ENCODE measurements around the gene TMEM151B.
A peak's percentile ranks its signal among the peaks of the same experiment; 100 is the strongest.

TMEM151B gene

DNA sequence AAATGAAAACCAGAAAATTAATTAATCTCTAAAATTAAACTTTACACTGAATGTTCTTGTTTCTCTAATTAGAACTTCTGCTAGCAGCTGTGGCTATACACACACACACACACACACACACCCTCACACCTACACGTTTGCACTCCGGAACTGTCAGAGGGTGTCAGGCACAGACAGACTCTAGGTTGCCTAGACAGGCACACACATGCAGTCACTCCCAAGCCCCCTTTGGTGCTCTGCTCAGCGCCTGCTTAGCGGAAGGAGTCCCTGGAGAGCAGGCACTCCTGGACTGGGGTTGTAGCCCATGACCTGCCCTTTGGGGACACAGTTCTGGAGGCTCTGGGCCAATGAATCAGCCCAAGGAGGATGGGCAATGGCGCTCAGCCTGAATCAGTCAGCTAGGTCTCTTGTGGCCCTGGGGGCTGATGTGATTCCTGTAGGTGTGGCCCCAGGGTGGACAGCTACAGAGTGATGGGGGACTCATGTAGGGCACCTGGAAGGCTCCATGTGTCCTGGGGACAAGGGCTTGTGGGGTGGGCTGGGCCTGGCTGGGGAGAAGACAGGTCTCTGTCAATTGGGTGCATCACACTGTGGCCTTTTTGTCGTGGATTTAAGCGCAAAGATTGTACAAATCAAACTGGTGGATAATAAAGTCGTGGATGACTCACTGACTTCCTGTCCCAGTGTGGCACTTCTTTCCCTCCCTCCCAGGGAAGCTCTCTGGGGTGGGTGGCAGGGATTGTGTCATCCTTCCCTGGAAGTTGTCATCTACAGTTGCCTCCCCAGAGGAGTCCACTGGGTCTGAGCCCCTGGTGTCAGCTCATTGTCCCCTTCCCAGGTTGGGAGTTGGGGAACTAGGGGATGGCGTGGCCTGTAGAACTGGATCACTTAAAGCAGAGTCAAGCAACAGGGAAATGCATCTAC lies 8.8 kb downstream of the TMEM151B start:
- no peak for DNase-seq (ENCODE audit: low read depth, low spot score)

DNA sequence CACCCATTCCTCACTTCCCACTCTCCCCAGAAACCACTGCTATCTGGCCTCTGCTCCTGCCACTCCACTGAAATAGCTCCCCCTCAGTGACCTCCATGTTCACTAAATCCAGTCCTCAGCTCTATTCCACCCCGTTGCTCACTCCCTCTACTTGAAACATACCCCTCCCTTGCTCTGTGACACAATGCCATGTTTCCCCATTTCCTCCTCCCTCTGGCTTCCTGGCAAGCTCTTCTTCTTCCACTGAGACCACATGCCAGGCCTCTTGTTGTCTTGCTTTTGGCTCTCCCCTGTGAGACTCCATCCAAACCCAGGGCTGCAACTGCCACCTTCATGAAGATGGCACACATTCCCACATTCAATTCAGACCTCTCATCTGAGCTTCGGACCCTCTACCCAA lies 13.9 kb downstream of the TMEM151B start:
- no peak for DNase-seq (ENCODE audit: low read depth, low spot score)

GRCh38 chr6:44284867-44285266 lies 14.6 kb downstream of the TMEM151B start:
- no peak for DNase-seq (ENCODE audit: low read depth, low spot score)

GRCh38 chr6:44285552-44286284 lies 15.5 kb downstream of the TMEM151B start:
- peak; percentile 16 for DNase-seq (ENCODE audit: low read depth, low spot score)

DNA sequence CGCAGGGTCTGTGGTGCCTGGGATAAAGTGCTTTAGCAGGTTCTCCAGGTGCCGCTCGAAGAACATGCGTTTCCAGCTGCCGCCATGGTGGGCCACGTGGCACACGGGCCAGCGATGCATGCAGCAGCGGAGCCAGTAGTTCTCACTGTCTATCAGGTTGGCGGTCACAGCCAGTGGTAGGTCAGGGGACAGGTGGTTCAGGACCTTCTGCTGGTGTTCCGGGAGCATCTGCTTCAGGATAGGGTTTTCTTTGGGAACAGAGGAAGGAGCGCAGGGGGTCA lies 16.0 kb downstream of the TMEM151B start:
- no peak for DNase-seq (ENCODE audit: low read depth, low spot score)

DNA sequence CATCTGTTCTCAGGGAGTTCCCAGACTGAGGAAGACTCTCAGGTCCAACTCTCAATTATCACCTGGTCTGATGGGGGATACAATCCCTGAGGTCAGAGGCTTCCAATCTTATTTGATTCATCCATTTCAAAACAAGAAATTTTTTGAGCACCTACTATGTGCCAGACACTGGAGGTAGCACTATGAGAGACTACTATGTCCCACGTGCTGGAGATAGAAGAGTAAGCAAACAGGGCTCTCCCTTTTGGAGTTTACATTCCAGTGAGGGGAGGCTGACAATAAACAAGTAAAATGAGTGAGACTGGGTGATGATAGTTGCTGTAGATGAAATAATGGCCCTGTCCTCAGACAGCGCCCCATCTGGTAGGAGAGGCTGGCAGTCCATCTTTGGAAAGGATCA lies 16.5 kb downstream of the TMEM151B start:
- no peak for DNase-seq (ENCODE audit: low read depth, low spot score)

DNA sequence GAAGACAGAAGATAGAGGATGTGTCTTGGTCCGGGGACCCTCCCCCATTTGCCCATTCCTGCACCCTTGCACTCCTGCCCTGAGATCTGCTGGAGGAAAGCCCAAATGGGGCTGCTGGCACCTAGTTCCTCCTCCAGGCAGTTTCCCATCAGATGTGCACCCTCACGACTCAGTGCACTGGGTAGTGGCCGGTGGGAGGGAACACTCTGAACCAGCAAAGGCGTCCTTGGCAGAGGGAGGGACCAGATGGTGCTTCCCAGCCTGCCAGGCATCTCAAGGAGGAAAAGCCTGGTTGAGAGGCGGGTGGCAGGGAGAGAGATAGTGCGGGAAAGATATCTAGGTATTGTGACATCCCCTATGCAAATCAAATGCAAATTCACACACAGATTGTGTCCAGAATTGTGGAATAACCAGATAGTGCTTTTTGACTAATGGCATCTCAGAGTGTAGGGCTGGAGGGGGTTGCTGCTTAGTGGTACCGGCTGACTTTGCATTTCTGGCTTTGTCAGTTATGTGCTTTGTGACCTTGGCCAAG lies 19.5 kb downstream of the TMEM151B start:
- no peak for DNase-seq (ENCODE audit: low read depth, low spot score)

DNA sequence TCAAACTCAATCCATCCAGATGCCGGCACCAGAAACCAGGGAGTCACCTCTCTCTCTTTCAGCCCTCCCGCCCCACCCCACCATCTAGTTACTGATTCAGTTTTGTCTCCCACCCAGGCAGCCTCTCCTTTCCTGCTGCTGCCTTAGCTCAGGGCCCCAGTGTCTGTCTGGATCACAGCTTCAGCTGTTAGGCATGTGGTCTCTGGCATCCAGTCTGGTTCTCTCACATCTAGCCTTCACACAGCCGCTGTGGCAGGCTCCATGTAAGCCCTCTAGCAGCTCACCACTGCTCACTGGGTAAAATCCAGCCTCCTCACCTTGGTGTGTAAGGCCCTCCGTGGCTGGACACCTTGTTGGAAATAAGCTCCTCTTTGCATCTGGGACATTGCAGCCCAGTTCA lies 21.6 kb downstream of the TMEM151B start:
- no peak for DNase-seq (ENCODE audit: low read depth, low spot score)

DNA sequence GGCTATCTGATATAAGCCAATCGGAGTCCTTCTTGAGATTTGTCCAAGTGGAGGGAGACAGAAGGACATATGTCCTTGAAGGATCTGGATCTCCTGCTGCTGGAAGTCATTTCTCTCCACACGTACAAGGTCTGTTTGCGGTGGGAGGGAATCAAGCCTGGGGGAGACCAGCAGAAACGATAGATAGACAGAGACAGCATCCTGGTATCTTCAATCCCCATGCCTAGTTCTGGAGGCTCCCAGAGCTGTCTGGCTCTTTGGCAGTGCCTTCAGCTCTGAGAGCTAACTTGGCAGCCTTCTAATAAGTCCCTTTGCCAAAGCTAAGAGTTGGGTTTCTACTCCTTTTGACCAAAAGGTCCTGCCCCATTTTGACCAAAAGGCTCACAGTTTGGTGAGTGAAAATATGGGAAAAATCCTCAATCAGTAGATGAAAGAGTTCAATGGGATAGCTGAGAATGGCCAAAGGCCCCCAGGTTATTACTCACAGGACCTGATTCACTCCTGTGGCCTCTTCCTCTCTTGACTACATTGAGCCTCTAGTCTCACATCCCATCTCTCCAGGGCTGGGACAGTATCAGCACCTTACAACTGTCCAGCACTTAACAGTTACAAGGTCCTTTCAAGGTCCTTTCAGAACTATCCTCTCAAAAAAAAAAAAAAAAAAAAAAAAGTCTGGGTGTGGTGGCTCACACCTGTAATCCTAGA lies 22.6 kb downstream of the TMEM151B start:
- DNase-seq (ENCODE audit: low read depth, low spot score) = no peak

GRCh38 chr6:44294832-44295791 lies 24.9 kb downstream of the TMEM151B start:
- no peak for DNase-seq (ENCODE audit: low read depth, low spot score)

DNA sequence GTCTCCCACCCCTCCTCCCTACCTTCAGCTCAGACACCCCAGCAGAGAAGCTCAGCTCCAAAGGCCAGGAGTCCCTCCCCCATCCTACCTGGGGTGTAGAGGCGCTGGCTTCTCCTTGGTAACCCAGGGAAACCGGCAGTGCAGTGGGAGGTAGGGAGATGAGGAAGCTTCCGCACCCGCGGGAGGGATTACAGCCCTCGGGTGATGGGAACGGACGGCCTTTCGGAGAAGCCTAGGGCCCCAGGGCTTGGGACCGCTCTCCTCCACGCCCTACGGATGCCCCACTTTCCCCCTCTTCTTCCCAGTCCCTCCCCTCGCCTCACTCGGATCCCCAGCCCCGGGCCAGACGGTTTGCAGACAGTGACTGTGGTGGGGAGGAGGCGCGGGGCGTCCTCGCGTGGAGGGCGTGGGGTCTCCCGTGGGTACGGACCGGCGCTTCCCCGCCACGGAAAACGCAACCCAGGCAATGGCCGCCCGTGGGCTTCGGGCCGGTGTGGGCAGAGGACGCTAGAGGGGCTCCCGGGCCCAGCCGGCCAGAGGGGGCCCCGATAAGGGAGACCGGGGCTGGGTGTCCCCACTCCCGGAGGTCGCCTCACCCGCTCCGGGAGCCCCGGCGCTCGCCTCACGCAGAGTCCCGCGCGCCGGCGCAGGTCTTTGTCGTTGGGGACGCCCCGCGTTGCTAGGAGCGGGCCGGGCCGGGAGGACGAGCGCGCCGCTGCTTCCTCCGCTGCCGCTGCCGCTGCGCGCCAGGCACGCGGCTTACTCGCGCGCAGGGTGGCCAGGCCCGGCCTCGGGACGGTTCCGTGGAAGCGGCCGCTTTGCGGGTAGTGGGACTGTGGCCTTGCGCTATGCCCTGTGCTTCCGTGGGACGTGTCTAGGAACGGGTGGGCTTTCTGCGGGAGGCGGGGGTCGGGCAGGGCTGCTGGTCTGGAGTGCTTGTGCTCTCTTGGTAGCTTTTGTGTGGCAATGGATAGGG lies 27.1 kb downstream of the TMEM151B start:
- peak; percentile 56 for DNase-seq (ENCODE audit: low read depth, low spot score)

DNA sequence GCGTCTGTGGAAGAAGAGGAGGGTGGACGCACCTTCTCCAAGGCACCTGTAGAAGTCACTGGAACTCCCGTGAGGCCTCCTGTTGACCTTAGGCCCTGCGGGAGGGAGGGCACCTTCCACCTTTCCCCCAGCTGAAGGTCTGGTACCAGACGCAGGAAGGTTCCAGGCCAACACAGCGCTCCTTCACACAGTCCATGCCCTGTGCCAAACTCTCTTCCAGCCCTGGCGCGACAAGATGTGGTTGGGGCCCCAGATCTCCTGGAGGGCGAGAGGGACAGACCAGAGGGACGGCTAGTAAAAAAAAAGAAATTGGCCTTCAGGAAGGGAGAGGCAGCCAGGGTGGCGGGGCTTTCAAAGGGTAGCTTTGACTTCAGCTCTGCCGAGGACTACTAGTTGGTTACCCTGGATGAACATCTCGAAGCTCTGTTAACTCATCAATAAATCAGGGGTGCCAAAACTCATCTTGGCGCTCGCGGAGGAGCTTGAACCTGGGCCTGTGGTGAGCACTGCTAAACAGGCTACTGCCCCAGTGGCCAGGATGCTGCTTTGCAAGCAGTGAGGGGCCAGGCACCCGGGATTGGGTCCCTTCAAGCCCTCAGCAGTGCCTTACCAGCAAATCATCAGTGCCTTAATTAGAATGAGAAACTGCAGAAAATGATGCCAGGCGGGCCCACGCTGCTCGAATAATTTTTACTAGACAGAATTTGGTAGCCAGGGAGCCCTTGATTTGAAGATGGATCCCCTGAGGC lies 28.0 kb downstream of the TMEM151B start:
- DNase-seq (ENCODE audit: low read depth, low spot score) = no peak

DNA sequence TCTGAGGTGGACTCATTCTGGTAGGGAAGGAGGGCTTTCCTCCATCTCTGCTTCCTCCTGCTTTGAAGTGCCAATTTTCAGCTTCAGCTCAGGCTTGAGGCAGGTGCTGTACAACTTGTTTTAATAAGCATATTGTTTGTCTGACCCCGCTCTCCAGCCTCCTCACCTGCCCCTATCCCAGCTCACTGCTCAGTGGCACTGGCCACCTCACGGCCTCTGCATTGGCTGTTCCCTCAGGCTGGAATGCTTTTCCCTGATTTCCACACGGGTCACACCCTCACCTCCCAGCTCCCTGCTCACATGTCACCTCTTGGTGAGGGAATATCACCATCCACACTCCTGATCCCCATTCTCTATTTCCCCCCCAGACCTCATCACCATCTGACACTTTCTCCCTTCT lies 28.6 kb downstream of the TMEM151B start:
- no peak for DNase-seq (ENCODE audit: low read depth, low spot score)

GRCh38 chr6:44300292-44300823 lies 30.1 kb downstream of the TMEM151B start:
- no peak for DNase-seq (ENCODE audit: low read depth, low spot score)

GRCh38 chr6:44301106-44301505 lies 30.9 kb downstream of the TMEM151B start:
- no peak for DNase-seq (ENCODE audit: low read depth, low spot score)

- no peak for DNase-seq (ENCODE audit: low read depth, low spot score)
Measured at GRCh38 chr6:44301782-44302564, 31.7 kb downstream of the TMEM151B start.

DNA sequence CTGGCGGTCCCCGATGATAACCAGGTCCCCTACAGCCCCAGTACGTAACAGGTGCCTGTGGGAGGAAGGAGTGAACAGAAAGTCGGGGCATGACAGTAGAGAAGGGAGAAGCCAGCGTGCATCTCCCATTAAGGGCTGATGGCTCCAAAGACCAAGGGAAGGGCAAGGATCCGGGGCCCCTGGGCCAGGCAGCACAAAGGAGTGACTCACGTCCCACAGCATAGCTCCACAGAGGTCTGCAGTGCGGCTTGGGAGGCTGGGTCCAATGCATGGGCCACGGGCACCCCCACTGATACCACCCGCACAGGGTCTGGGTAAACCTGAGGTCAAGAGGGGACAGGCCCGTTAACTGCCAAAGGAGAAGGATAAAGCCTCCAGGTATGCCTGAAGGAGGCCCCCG lies 32.6 kb downstream of the TMEM151B start:
- DNase-seq (ENCODE audit: low read depth, low spot score) = no peak

GRCh38 chr6:44303842-44304241 lies 33.6 kb downstream of the TMEM151B start:
- DNase-seq (ENCODE audit: low read depth, low spot score) = no peak
